T-helper 1 cell treated with Interleukin-12 subunit alpha and Interleukin-12 subunit beta and Interleukin-4 antibody, amounts not matched to agents 30 ng/mL and 1 ng/mL, for 36 hours (primary cell): ENCODE data around the gene PARP1. TPM values are rescaled to one million over a fixed set of nuclear protein-coding genes. Genes with fewer than 3 reads are reported as not detected.

ENCODE experiments used
- intact Hi-C: fragments of 100-400 bp; cut with micrococcal nuclease; formaldehyde crosslinking; loops from one replicate; pipeline ENCODE4 v1.15.1; 2024
- total RNA-seq: library from RNA; stranded (reverse); gene quantifications from 2 replicates; pipeline ENCODE4 v1.2.3, GENCODE V29; 2022

PARP1 gene
- total RNA-seq, 1 donor from 2014 or later: 174 TPM

- intact Hi-C loops: no loop called here
These were observed 93.8 kb downstream of the PARP1 start for GRCh38 chr1:226314055-226314454.

GRCh38 chr1:226312065-226312464, 95.8 kb downstream of the PARP1 start:
- intact Hi-C loops: no loop called here

DNA sequence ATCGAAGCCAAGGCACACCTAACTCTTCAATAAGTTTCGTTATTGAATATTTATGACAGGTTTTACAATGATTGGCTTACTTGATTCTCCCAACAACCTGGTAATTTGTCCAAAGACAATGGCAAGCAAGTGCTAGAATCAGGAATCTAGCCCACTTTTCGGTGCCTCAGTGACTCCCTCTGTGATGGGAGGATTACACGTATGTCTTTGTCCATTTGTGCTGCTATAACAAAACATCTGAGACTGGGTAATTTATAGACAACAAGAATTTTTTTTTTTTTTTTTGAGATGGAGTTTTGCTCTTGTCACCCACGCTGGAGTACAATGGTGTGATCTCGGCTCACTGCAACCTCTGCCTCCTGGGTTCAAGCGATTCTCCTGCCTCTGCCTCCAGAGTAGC, 96.5 kb downstream of the PARP1 start:
- intact Hi-C loops: no loop called here

Other genes starting within 250 kb of the PARP1 start
- gene ACBD3, start 221.4 kb downstream of the PARP1 start, total RNA-seq: 25.5 and 28.6 TPM in 2 replicates
- gene MIXL1, start 184.4 kb downstream of the PARP1 start, total RNA-seq: not detected in 2 replicates
- gene LIN9, start 98.9 kb downstream of the PARP1 start, total RNA-seq: 10.5 and 11.0 TPM in 2 replicates
- gene STUM, start 140.7 kb upstream of the PARP1 start, total RNA-seq: not detected in 2 replicates